GM12865 (cell line): ENCODE measurements around the gene SLC2A9.

Experiments used
- DNase-seq: peaks from one replicate; pipeline ENCODE4 v3.0.0; 2010; ENCODE audit warnings: low read depth
- H3K4me3 ChIP-seq: 2 replicates; pipeline ENCODE4 v1.5.1; 2011; ENCODE audit warnings: mild to moderate bottlenecking, low read depth, low read length, control low read depth
- CTCF ChIP-seq: IDR thresholded peaks from 2 replicates; pipeline ENCODE4 v1.5.1; 2011; ENCODE audit warnings: low read length, control low read depth, low read depth, inconsistent platforms; ENCODE audit not compliant: insufficient read depth; ENCODE audit errors: missing control alignments

Gene SLC2A9

DNA sequence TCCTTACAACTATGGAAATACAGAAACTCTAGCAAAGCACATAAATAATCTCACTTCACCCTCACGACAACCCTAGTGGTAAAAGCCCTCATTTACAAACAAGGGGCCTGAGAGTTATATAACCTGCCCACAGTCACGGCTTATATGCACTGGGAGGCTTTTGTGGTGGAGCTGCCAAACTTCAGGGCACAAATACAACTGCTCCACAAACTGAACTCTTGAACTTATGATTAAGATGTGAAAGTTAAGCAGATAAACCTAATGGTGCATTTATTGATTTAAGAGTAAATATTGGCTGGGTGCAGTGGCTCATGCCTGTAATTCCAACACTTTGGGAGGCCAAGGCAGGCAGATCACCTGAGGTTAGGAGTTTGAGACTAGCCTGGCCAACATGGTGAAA is 19.0 kb downstream of the SLC2A9 start:
- no peak for TF ChIP-seq CTCF
- DNase-seq, result peak; percentile 69
- H3K4me3 ChIP-seq, result no peak overlapping the region

- no peak for TF ChIP-seq CTCF
- H3K4me3 ChIP-seq, result no peak overlapping the region
- DNase-seq, result no peak
Observed at GRCh38 chr4:10001757-10002156, 19.5 kb downstream of the SLC2A9 start.

GRCh38 chr4:9999956-10000561 is 21.2 kb downstream of the SLC2A9 start:
- no peak for TF ChIP-seq CTCF
- peak; percentile 62 for DNase-seq
- H3K4me3 ChIP-seq, result peak overlapping the region; percentile 7

GRCh38 chr4:9997886-9998285 is 23.4 kb downstream of the SLC2A9 start:
- no peak for TF ChIP-seq CTCF
- no peak for DNase-seq
- no peak overlapping the region for H3K4me3 ChIP-seq

GRCh38 chr4:9996319-9997110 is 24.8 kb downstream of the SLC2A9 start:
- H3K4me3 ChIP-seq, result no peak overlapping the region
- DNase-seq, result no peak
- TF ChIP-seq CTCF, result no peak

- no peak overlapping the region for H3K4me3 ChIP-seq
- peak; percentile 74 for DNase-seq
- TF ChIP-seq CTCF, result no peak
Observed at GRCh38 chr4:9994246-9994847, 26.9 kb downstream of the SLC2A9 start.
